HL-60 (cell line): Measurements from ENCODE around the gene BMX.

Source experiments
- DNase-seq, 2 experiments: peaks; one replicate each; pipeline ENCODE4 v3.0.0-alpha.2; 2010 to 2020; ENCODE audit warnings: low read depth in 1 of 2, low spot score in 1 of 2
- H3K27ac ChIP-seq: fragments of 250-450 bp; sonication (Bioruptor Pico); replicated peaks from 2 replicates; pipeline ENCODE4 v1.5.1; 2020; ENCODE audit warnings: mild to moderate bottlenecking, moderate library complexity
- H3K27me3 ChIP-seq: fragments of 250-450 bp; sonication (Bioruptor Pico); 2 replicates; pipeline ENCODE4 v1.5.1; 2021; ENCODE audit warnings: mild to moderate bottlenecking, moderate library complexity; ENCODE audit not compliant: insufficient read depth, poor library complexity, severe bottlenecking
- H3K4me3 ChIP-seq: replicated peaks from 2 replicates; pipeline ENCODE4 v1.5.1; 2011; ENCODE audit warnings: mild to moderate bottlenecking, control low read depth, low read length; ENCODE audit not compliant: insufficient read depth
- GABPA ChIP-seq: IDR thresholded peaks from 2 replicates; pipeline ENCODE4 v1.6.1; 2012; ENCODE audit warnings: low read depth
- POLR2AphosphoS5 ChIP-seq: IDR thresholded peaks from 2 replicates; pipeline ENCODE4 v1.6.1; 2012; ENCODE audit warnings: low read depth
- SPI1 ChIP-seq: IDR thresholded peaks from 2 replicates; pipeline ENCODE4 v1.6.1; 2012; ENCODE audit warnings: low read depth, mild to moderate bottlenecking, borderline replicate concordance
- TF ChIP-seq, protein P1 (sequence below): IDR thresholded peaks from one replicate; pipeline ENCODE4 v1.5.1; 2011; ENCODE audit warnings: low read length, control low read depth, inconsistent platforms; ENCODE audit not compliant: insufficient read depth
- TF ChIP-seq, protein P2 (sequence below): IDR thresholded peaks from 2 replicates; pipeline ENCODE4 v1.6.1; 2012; ENCODE audit warnings: low read depth; ENCODE audit not compliant: insufficient replicate concordance

Gene BMX

DNA sequence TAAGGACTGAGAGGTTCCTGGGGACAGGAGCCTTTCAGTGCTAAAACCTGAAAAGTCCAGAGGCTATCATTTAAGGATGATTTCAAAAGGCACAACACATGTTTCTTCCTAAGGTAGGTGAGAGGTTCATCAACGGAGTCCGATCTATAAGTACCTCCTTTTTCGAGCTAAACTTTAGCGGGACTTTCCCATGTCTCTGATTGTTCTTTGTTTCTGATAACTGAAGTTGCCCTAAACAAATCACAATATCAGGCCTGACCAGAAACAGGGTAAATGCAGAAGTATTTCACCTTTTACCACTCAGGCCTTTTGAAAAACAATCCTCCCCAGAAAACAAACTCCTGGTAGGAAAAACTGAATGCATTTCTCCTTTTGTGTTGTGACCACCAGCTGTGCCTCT is 25.1 kb upstream of the BMX start:
- H3K27ac ChIP-seq: no peak overlapping the region
- no peak for DNase-seq
- no peaks in the 10 kb centered on the region for H3K27me3 ChIP-seq
- TF ChIP-seq, protein P1, sequence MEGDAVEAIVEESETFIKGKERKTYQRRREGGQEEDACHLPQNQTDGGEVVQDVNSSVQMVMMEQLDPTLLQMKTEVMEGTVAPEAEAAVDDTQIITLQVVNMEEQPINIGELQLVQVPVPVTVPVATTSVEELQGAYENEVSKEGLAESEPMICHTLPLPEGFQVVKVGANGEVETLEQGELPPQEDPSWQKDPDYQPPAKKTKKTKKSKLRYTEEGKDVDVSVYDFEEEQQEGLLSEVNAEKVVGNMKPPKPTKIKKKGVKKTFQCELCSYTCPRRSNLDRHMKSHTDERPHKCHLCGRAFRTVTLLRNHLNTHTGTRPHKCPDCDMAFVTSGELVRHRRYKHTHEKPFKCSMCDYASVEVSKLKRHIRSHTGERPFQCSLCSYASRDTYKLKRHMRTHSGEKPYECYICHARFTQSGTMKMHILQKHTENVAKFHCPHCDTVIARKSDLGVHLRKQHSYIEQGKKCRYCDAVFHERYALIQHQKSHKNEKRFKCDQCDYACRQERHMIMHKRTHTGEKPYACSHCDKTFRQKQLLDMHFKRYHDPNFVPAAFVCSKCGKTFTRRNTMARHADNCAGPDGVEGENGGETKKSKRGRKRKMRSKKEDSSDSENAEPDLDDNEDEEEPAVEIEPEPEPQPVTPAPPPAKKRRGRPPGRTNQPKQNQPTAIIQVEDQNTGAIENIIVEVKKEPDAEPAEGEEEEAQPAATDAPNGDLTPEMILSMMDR: no peak
- TF ChIP-seq GABPA (no peak), POLR2AphosphoS5 (no peak), SPI1 (no peak)
- TF ChIP-seq, protein P2, sequence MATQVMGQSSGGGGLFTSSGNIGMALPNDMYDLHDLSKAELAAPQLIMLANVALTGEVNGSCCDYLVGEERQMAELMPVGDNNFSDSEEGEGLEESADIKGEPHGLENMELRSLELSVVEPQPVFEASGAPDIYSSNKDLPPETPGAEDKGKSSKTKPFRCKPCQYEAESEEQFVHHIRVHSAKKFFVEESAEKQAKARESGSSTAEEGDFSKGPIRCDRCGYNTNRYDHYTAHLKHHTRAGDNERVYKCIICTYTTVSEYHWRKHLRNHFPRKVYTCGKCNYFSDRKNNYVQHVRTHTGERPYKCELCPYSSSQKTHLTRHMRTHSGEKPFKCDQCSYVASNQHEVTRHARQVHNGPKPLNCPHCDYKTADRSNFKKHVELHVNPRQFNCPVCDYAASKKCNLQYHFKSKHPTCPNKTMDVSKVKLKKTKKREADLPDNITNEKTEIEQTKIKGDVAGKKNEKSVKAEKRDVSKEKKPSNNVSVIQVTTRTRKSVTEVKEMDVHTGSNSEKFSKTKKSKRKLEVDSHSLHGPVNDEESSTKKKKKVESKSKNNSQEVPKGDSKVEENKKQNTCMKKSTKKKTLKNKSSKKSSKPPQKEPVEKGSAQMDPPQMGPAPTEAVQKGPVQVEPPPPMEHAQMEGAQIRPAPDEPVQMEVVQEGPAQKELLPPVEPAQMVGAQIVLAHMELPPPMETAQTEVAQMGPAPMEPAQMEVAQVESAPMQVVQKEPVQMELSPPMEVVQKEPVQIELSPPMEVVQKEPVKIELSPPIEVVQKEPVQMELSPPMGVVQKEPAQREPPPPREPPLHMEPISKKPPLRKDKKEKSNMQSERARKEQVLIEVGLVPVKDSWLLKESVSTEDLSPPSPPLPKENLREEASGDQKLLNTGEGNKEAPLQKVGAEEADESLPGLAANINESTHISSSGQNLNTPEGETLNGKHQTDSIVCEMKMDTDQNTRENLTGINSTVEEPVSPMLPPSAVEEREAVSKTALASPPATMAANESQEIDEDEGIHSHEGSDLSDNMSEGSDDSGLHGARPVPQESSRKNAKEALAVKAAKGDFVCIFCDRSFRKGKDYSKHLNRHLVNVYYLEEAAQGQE: no peak
- H3K4me3 ChIP-seq: no peak overlapping the region

DNA sequence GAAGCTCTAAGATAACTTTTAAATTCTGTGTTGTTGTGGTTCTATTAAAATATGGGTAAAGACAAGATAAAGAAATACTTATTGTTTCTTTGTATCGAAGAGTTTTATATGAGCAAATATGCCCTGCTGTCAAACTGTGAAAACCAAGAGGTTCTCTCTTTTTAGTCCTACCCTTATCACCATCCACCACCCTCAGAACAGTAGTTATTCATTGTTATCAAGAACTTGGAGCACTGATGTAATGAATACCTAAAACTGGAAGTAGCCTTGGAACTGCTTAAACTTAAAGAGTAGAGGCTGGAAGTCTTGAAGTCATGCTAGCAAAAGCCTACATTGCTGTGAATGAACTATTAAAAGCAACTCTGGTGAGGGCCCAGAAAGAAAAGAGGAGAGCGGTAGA is 16.7 kb upstream of the BMX start:
- no peak for DNase-seq
- TF ChIP-seq, protein P2: no peak
- TF ChIP-seq, protein P1: no peak
- no peak for TF ChIP-seq POLR2AphosphoS5
- no peak overlapping the region for H3K27ac ChIP-seq
- no peak overlapping the region for H3K4me3 ChIP-seq
- H3K27me3 ChIP-seq: peaks cover 2% of the 10 kb centered on the region

DNA sequence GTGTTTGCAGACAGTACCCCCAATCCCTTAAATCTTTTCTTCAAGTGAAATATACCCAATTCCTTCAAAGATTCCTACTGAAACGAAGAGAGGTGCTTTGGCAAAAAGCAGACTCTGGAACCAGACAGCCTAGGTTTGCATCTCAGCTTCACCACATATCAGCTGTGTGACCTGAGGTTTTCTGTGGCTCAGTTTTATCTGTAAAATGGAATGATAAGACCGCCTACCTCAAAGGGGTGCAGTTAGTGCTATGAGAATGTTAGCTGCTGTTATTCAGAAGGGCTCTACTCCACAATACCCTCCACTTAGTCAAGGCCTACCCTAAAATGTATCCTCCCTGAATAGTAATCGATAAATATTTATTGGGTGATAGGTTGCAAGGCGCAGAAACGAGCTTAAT is 8.1 kb upstream of the BMX start:
- TF ChIP-seq GABPA: no peak
- TF ChIP-seq, protein P1: no peak
- no peak for TF ChIP-seq POLR2AphosphoS5
- TF ChIP-seq SPI1: no peak
- TF ChIP-seq, protein P2: no peak
- Histone ChIP-seq H3K27ac (no peak overlapping the region), H3K27me3 (peaks cover 2% of the 10 kb centered on the region), H3K4me3 (peak overlapping the region; percentile 43; the same call in 1 of the 2 replicates)
- no peak for DNase-seq
